ENCODE data around the gene NBEA.

The NBEA gene

DNA sequence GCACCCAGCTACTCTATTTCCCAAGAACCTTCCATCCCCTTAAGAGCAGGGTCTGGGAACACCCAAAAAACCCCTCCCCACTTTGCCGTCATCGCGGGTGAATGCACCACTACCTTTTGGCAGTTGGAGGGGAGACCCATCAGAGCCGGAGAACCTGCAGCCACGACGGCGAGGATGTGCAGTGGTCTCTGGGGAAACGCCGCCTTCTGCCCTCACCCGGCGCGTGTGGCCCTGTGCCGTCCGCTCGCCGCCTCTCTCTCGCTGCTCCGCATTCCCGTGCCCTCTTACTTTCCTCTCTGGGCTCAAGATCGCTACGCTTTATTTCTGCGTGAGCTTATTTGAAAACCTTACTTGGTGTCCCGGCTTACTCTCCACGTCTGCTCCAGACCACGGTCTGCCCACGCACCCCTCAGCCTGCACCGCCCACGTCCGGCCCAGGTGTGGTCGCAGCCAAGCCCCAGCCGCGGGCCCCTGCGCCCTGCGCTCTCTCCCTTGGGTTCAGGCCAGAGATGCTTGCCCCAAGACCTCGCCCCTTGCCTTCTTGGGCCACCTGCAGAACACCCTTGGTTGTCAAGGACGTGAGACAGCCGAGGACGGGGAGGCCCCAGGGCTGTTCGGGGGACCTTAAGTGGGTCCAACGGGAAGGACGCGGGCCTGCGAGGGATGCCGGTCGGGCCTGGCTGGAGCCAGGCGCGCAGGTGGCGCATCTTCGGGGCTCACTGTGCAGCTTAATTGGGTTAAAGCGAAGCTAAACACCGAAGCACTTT lies 536.4 kb downstream of the NBEA start:
- no peak for DNase-seq

DNA sequence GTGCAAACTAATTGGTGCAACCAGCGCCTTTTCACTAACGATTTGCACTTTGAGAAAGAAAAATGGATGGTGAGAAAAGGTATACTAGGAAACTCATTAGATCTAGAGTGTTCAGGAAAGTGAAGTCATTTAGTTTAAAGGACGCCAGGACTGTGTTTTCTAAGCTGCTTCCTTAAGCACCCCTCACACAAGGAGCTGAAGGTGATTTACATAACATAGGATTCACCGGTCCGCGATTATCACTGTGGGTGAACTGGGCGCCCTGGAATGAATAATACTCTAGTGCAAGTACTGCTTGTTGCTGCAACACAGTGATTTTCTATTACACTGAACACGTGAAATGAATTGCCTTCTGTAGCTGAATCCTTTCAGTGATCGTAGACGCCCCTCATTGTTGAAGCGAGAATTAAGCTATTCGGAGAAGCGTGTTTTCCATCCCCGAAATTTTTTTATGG lies 537.0 kb downstream of the NBEA start:
- no peak for DNase-seq

DNA sequence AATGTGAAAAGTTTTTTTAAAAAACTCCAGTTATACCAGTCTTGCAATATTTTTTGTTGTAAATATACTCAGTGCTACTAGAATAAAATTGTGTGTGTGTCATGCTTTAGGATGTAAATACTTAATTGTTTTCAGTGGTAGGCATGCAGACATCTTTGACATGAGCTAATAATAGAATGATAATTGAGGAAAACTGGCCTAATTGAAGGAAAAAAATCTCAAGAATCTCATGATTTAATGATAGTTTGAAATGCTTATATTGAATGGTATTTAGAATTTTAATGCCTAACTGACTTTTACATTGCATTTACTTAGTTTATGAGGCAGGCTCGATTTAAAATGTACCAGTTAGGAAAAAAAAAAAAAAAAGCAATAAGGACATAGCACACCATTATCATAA lies 537.6 kb downstream of the NBEA start:
- DNase-seq = no peak

DNA sequence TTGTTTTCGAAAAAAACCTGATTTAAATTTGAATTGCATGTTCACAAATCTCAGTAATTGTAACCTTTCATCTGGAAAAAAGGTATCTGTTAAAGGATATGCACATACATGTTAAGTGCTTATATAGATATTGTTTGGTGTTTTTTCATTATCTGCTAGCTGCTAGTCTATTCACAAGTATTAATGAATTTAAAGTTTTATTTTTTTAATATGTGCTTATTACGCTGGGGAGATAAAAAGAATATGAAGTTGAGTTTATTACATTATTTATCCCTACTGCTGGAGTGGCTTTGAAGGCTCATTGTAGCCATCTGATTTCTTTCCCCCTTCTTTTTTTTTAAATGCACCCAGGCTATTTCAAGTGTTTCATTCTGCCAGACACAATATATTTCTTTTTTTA lies 538.3 kb downstream of the NBEA start:
- no peak for DNase-seq

DNA sequence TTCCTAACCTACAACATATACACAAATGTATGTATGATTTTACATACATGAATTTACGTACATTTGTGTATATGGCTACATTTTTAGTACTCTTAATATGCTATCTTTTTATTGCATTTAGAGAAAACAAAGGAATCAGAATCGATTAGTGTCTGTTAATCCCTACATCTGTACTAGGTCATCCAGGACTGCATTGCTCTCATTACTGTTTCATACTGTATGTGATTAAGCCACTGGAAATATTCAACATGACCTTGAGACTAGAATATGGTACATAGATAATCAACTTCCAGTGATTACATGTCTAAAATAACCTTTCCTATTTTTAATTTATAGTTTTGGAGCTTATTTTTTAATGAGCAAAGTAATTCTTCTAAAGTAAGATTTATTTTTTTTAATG lies 539.7 kb downstream of the NBEA start:
- DNase-seq = no peak

DNA sequence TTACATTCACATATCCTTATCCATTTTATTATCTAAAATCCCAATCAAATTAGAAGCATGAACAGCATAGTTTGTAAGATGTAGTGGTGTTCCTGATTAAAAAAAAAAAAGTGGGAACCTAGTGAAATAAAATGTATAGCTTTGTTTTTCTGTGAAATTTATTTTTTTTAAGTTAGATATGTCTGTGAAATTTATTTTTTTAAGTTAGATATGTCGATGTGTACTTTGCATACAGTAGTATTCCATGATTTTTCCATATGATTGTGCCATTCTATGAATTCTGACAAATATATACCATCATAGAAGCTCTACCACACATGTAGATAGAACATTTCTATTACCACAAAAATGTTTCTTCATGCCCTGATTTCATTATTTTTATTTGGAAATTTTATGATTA lies 540.5 kb downstream of the NBEA start:
- no peak for DNase-seq

DNA sequence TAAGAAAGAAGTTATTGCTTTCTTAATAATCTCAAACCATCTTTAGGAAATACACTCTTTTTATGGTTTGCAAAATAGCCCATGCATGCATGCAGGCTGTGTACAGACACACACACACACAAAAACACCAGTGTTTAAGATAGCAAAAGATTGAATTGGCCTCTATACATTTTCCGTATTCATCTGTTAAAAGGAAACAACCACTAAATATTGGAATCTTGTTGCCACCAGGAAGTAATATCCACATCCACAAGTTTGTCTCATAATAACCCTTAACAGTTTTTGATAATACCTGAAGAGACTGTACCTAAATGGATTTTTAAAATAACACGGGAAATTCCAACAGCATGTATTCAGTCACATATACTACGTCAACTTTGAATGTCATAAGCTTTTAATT lies 541.7 kb downstream of the NBEA start:
- DNase-seq = no peak

DNA sequence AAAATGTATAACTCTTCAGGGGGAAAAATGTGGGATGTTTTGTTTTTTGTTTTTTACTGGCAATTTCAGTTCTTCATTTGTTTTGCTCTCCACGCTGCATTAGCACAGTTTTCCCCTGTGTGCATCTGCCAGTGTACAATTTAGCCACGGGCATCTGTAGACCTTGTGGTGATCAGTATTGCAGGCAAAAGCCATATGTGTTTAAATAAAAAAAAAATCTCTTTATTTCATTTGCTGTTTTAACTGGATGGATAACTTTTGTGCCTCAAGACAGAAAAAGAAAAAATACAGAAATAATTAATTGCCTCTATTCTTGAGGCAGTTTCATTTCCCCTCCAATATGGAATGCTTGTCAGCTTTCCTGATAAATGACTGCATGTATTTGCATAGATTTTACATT lies 542.3 kb downstream of the NBEA start:
- no peak for DNase-seq

DNA sequence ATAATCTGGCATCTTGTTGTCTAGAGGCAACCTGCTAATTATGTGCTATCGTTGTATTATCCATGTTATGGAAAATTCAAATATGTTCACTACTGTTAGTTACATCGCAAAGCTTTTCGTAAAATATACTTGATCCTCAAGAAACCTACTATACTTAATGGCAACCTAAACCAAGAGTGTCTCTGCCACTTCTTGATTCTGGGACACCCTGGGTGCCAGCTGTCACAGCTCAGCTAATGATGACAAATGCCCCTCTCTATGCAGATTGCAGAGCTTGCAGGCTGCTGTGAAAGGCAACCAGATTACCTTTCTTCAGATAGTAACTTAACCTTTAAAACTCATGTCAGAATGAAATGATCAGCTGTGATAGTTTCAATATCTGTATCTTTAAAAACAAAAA lies 543.4 kb downstream of the NBEA start:
- no peak for DNase-seq

DNA sequence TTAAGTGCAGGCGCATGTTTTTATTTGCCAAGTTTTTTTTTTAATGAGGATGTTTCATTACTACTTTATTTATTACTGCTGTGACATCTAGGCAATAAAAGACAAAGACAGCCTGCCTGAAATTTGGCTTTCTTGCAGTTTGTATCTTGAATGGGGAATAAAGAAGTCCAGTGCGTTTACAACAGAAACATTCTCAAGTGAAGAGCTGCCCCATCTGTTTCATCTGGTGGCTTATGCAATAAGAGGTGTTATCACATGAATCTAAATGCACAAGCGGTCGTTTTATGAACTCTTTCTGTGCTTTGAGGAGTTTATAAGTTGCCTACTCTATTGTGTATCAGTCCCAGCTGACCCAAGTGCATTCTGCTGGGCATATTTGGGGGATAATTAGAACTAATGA lies 547.0 kb downstream of the NBEA start:
- no peak for DNase-seq

DNA sequence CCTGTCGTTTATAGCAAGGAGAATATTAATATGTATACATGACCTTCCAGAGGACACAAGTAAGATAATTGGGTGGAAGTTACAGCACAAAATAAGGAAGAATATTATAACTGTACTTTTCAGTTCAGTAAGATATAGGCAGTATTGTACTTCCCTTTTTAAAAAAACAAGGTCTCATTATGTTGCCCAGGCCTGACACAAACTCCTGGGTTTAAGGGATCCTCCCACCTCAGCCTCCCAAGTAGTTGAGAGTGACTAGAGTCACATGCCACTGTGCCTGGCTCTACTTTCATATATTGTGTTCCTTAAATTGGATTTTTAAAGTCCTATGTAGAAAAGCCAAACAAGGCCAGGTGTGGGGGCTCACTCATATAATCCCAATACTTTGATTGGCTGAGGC lies 553.9 kb downstream of the NBEA start:
- DNase-seq = no peak

DNA sequence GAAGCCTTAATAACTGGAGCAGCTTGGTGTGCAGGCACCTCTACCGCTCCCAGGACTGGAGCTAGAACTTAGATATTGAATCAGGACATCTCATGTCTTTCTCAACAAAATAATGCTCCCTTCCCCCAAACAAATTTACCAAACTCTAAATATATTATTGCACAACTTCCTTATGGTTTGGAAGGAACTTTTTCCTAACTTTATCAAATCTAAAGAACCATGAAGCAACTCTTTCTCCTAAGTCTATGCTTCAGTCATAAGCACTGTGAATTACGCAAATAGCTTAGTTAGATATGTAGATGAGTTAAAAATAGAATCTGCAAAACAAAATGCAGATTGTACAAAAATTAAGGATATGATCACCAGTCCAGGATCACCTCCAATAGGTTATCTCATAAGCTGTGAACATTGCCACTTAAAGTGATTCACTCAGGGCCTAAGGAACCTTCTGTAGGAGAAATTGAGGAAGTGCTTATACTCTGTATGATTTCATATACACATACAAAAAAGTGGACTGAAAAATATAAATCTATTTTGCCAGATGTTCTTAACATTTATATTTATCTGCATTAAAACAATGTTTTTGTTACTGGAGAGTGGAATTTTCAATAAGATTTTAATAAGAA lies 554.8 kb downstream of the NBEA start:
- DNase-seq = no peak

DNA sequence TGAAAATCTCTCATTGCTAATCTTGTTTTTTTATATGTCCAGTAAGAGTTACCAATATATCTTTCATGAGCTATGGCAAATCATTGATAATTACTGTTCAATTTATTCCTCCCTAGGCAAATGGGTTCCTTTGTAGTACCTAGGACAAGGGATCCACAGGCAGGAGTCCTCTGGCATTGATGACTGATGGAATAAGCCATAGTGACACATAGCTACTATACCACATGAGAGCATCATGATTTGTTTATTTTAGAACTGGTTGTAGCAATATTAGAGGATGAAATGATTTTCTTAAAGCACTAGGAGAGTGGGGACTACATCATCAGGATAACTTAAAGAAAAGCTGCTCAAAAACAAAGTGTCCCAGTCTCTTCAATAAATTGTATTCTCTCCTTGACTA lies 556.2 kb downstream of the NBEA start:
- DNase-seq = no peak

DNA sequence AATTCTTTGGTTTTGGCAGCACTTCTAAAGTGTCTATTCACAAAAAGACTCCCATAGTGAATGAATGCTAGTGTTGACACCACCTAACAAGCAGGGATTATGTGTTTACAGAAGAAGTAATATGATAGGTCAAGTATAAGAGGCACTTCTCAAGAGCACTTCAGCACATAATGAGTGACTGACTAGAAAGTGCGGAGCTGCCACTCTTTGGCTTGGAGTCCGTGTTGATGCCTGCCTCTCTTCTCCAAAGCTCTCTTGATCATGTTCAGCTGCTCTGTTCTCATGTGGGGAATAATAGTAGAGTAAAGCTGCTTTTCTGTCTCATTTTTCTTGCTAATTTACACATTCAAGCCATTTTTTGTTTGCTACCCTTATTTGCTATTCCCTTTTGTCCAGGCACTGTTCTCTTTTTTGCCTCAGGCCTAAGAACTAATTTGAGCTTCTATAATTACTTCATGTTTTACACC lies 557.2 kb downstream of the NBEA start:
- peak; percentile 84 for DNase-seq

DNA sequence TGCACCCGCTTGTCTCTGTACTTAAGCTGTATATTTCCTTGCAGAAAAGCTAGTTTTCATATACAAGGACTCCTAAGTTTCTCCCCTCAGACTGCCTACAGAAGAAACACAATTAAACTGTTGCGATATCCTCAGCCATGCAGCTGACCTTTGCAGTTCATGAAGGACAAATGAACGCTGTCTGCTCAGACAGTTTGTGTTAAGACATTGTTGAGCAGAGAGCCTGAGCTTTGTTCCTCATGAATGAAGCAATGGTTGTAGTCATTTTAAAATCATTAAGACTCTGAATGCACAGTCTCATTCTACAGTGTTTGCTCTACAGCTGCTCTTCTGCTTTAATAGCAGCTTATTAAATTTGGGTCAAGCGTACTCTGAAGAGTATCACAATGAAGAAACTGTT lies 557.6 kb downstream of the NBEA start:
- no peak for DNase-seq

DNA sequence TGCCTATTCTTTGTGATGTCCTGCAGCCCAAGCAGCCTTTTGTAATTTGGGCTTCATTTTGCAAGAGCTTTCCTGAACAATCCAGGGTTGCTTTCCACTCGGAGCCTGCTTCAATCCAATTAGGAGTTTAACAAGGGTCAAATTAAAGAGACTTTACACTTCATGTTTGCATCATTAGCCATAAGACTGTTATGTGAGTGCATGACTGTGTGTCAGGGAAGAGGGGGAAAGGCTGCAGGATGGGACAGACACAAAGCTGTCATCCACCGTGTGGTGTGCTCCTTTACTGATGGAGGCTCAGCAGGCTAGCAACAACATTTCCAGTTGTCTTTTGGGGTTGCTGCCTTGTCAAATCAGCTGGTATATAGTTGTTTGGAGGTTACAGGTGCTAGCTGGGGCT lies 558.1 kb downstream of the NBEA start:
- no peak for DNase-seq

DNA sequence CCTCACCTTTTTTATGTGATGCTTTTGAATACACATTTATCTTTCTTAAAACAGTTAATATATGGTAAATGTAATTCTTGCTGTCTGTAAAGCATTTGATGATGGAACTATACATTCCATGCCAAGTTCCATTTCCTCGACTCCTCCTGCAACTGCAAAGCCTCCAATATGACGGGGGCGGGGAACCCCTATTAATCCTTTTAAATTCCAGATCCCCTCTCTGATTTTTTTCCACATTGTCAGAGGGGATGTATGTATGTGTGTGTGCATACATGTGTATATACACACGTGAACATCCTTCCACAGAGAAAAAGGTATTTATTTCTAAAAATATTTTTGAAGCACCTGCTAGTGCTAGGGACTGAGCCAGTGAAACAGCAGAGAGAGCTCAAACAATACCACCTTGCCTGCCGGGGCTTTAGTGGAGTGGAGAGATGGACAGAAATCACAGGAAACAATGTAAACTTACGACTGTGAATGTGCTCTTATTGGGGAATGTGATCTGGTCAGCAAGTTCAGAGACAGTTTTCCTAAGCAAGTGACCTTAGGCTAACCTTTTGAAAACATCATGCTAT lies 559.7 kb downstream of the NBEA start:
- no peak for DNase-seq

DNA sequence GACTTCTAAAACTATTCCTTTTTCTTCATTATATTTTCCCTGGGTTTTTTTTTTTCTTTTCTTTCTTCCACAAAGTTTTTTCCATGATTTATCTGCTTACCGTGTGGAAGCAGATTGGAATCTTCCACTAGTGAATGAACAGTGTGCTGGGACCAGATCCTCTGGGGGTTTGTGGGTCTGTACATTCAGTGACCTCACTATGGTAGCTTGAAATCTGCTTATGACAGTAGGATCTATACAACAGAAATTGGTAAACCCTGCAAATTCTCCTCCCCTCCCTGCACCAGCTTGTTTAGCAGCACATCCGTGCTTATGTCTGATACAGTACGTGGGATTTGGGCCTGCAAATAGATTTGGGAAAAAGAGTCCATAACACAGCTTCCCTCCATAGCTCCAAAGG lies 560.4 kb downstream of the NBEA start:
- DNase-seq = no peak

DNA sequence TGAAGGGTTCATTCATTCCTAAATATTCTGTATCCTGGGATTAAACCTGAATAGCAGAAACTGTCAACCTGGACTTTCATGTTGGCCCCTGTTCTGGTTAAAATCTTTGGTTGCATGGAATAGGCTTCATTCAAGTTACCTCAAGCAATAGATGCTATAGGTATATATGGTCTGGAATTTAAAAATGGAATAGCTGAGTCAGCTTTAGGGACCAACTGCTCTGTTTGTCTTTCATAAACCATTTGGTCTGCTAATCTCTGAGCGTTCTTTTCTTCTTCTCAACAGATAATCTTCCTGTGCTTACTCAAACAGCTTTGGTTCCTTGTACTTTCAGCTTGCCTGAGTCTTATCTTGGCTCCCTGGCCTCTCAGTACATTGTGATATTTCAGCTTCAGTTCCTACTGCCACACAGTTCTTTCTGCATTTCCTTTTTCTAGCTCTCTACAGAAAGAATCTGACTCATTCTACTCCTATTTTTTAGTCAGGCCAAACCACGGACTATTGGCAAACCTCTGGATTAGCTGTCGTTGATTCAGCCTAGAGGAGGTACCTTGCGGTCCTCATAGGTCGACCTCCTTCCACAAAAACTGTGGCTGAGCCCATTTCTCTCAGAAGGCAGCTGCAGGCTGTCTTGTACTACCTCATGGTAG lies 570.3 kb downstream of the NBEA start:
- DNase-seq = no peak

DNA sequence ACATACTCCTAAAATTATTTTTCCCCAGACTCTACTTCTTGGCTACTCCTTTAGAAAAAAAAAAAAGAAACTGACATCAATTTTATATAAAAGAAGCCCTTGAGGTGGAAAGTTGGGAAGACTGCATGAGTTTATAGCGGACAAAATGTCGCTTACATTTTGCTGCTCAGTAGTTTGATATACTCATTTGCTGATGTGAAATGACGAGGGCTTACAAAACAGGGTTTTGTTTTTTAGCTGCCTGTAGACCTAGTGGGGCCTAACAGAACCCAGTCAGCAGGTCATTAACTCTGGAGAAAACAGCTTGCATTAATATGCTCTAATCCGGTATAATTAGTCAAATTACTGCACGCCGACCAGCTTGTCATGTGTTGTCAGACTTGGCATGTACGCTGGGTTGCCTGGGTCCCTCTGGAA lies 572.0 kb downstream of the NBEA start:
- no peak for DNase-seq

DNA sequence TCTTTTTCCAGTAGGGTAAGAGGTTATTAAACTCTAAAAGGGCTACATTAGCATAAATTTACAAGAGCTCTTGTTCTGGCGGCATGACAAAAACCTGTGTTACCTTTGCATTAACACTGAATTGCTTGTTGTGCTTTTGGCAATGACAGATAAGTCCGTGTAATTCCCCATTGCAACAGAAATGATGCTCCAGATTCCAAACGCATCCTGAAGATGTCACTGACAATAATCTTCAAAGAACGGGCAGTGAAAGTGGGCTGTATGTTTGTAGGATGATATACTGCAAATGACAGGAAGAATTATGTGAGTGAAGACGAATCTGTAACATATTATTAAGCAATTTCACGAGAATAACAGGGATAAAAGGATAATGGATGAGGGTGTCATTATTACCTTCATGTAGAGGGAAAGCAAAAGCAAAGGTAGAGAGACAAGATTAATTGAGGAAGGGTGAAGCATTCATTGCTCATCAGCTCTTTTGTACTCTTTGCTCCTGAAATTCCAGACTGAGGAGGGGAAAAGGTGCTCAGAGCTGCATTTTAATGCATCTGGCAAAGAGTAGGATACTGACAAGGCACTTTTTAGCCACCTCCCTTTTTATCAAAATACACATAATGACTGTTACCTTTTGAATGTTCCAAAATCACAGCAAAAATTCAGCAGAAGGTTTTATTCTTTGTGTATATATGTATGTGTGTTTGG lies 572.9 kb downstream of the NBEA start:
- DNase-seq = peak; percentile 92

DNA sequence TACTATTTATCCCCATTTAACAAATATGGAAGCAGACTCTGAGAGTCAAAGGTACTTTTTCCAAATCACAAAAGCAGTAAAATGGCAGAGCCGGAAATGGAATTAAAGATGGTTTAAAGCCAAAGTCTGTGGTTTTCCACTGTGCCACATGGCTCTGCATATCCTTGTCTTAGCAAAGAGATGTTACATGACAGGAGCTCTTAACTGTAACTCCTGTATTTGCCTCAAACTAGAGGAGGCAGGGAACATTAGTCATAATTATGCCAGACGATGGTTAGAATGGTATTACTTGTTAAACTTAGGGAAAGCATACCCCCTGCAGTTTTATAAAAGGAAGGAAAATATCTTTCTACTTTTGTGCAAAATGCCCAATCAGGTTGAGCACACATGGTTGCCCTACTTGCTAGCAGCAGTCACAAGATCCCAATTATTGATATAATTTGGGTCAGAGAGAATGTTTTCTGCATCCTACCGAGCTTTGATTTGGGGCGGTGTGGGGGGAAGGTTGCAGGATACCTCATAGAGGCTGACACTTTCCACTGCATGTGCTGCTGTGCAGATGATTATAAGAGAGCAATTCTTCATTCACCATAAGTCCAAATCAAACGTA lies 576.4 kb downstream of the NBEA start:
- DNase-seq = no peak

DNA sequence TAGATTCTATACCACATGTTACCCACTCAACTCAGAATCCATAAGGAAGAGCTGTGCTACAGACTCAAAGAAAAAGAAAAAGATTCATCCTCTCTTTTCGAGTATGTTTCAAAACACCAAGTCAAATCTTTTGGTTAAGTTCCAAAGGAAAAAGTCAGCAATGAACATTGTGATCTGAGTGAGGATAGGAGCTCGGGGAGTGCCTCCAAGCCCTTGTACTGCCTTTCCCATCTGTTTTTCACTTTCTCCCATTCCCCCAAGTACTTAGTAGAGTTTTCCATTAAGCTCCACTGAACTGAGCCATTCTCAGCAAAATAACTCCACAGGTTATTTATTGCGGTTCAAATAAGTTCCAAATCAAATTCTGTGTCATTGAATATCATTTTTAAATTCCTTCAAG lies 582.1 kb downstream of the NBEA start:
- DNase-seq = no peak

All from NCI-H2227 treated with DMSO at 0.1 percent for 48 hours (cell line).